ENCODE results near the gene SCAF1. TPM values are rescaled to one million over a fixed set of nuclear protein-coding genes. Genes with fewer than 3 reads are reported as not detected.

The SCAF1 gene
- total RNA-seq, 1 experiment from 2014 or later = 16.3 TPM

DNA sequence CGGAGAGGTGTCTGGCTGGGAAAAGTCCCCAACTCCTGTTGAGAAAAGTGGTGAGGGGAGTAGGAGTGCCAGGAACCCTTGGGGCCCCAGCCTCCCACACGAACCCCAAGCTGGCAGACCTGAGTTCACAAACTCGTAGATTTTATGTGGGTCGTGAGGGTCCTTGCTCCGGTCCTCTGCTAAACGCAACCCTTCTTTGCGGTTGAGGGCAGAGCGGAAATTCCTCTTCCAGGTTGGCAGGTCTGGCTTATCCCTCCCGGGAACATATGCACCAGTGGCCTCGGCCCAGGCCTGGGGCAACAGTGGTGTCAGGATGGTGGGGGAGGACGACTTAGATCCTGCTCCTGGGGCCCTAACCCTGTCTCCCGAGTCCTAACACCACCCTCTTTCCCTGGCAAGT is 21.2 kb downstream of the SCAF1 start:
- Histone ChIP-seq H3K36me3 (peaks cover 27% of the 10 kb centered on the region), H3K4me3 (no peak overlapping the region), H3K27ac (no peak overlapping the region), H3K4me1 (0 out of 2 replicates have a peak, but pooled peaks cover 3% of the 10 kb centered on the region), H3K9me3 (replicated peaks) (no peaks in the 10 kb centered on the region), H3K27me3 (no peaks in the 10 kb centered on the region)
- DNase-seq = no peak

DNA sequence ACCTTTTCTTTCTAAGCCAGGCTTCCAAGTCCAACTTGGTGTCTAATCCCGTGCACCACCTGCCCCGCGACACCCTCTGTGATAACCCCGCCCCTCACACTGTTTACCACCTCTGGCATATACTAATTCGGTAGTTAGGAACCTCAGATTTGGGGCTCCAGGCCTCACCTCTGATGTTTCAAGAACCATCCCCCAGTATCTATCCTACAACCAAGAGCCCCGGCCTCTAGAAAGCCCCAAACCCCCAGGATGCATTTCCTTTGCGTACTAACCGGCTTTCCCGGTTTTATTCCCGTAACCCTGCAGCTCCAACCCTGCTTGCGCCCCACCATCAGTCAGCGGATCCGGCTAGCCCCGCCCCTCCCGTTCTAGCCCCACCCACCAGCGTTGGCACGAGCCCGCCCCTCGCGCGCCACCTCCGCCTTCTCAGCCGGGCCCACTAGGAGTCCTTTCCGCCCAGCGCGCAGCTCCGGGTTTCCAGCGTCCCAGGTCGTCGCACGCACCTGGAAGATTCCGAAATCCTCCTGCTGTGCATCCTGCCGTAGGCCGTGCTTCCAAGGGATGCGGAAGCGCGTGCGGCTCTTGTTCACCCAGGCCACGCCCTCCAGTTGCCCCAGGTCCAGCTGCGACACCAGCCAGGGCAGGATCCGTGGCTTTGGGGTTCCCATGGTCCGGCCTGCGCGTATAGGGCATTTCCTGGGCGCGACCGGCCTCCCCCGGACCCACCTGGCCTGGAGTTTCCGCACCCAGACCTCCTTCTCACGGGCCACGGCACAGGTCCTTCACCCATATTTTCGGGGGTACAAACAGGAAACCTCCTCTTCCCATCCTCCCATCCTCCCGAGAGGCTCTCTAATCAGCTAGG is 22.4 kb downstream of the SCAF1 start:
- H3K4me3 ChIP-seq = peak overlapping the region; percentile 70
- no peaks in the 10 kb centered on the region for H3K27me3 ChIP-seq
- H3K4me1 ChIP-seq = 0 out of 2 replicates have a peak, but pooled peaks cover 3% of the 10 kb centered on the region
- peaks cover 18% of the 10 kb centered on the region for H3K36me3 ChIP-seq
- peak overlapping the region; percentile 26; the same call in 1 of the 2 replicates for H3K27ac ChIP-seq
- H3K9me3 ChIP-seq (replicated peaks) = no peaks in the 10 kb centered on the region
- peak; percentile 88 to 89 for DNase-seq

DNA sequence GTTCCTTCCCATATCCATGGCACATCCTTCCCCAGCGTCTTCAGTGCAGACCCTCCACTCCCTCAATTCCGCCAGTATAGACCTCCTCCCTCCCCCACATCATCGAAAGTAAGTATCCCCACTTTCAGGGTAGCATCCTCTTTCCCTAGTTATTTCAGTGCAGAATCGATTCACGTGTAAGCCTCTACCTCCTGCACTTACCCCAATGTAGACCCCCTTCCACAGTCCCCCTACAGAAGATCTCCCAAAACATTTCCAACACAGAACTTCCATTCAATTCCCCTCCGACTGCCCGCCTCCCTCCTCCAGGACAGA is 23.0 kb downstream of the SCAF1 start:
- H3K27me3 ChIP-seq = no peaks in the 10 kb centered on the region
- H3K4me1 ChIP-seq = 0 out of 2 replicates have a peak, but pooled peaks cover 3% of the 10 kb centered on the region
- peaks cover 12% of the 10 kb centered on the region for H3K36me3 ChIP-seq
- no peaks in the 10 kb centered on the region for H3K9me3 ChIP-seq (replicated peaks)
- peak overlapping the region; percentile 70 for H3K4me3 ChIP-seq
- H3K27ac ChIP-seq = peak overlapping the region; percentile 26; the same call in 1 of the 2 replicates
- no peak for DNase-seq

DNA sequence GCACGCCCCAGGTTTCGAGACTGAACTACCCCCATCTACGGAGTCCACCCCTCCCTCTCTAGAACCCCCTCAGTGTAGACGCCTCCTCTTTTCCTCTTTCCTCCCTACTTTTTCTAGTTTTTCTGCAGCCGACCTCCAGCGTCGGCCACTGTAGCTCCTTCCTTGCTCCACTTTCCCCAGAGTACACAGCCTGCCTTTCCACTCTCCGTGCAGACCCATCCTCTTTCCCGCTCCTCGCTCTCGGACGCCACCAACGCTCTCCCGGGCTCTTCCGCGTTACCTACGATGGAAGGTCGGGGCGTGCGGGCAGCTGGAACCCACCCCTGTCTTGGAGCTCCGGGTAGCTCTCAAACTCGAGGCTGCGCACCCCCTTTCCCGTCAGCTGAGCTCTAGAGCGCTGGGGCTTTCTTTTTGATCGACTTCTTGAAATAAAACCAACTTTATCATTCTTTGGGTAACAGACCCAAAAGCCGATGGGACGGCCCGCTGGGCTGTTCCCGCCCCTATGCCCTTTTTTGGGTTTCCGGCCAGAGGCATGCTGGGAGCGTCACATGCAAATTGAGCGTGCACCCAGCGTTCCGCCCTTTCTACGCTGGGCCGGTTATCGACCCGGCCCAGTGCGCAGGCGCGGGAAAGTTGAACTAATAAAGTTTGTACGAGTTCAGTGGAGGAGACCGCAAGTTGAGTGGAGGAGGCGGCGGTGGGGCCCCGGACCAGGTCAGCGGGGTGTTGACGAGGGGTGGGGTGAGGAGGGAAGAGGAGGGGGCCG is 23.5 kb downstream of the SCAF1 start, which contains the start of the genes BCL2L12 and IRF3:
Gene BCL2L12 (plus strand): TSS at position 583 of the 769 bp plus-strand sequence. CDS start 760 bp downstream, outside the sequence.
Gene IRF3 (minus strand): TSS at position 507 of the 769 bp plus-strand sequence. CDS start 1,019 bp downstream, outside the sequence.
- peak within 1 kb of the TSS; percentile 70 for H3K4me3 ChIP-seq
- H3K4me1 ChIP-seq = 0 out of 2 replicates have a peak, but pooled peaks cover 3% of the 10 kb centered on the region
- H3K27me3 ChIP-seq = no peaks in the 10 kb centered on the region
- H3K9me3 ChIP-seq (replicated peaks) = no peaks in the 10 kb centered on the region
- peaks cover 9% of the 10 kb centered on the region for H3K36me3 ChIP-seq
- H3K27ac ChIP-seq = peak within 1 kb of the TSS; percentile 26; the same call in 1 of the 2 replicates
- DNase-seq = peak; percentile 96 to 97

DNA sequence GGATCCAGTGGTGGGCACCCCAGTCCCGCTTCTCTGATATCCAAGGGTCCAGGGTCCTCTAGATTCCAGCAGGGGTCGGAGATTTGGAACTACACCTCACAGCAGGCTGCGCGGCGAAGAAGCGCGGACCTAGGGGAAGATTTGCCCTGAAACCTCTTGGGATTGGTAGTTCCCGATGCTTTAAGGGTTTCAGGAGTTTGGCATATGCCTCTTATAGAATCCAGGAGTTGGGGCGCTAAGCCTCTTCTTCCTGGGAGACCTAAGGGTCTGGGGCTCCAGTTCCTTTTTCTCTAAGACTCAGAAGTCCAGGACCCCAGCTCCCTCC is 24.1 kb downstream of the SCAF1 start:
- no peak for DNase-seq
- peak overlapping the region; percentile 26; the same call in 1 of the 2 replicates for H3K27ac ChIP-seq
- H3K4me3 ChIP-seq = peak overlapping the region; percentile 70
- H3K4me1 ChIP-seq = 0 out of 2 replicates have a peak, but pooled peaks cover 3% of the 10 kb centered on the region
- H3K9me3 ChIP-seq (replicated peaks) = no peaks in the 10 kb centered on the region
- peaks cover 8% of the 10 kb centered on the region for H3K36me3 ChIP-seq
- H3K27me3 ChIP-seq = no peaks in the 10 kb centered on the region

DNA sequence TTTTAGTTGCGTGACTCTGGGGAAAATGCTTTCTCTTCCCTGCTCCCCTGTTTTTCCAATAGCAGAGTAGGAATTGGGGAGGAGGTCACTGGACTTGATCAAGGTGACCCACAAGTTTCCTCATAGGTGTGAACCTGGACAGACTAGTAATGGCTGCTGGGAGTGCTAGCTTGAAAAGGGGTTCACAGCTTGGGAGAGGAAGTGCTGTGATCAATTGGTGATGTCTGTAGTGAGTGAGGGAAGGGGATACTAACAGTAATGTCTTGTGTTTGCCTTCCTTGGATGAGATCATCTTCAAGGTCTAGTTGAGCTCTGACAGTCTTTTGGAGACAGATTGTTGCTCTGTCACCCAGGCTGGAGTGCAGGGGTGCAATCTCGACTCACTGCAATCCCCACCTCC is 25.5 kb downstream of the SCAF1 start:
- Histone ChIP-seq H3K27me3 (no peaks in the 10 kb centered on the region), H3K36me3 (peaks cover 3% of the 10 kb centered on the region), H3K4me3 (no peak overlapping the region), H3K9me3 (replicated peaks) (no peaks in the 10 kb centered on the region), H3K4me1 (0 out of 2 replicates have a peak, but pooled peaks cover 3% of the 10 kb centered on the region), H3K27ac (no peak overlapping the region)
- no peak for DNase-seq

DNA sequence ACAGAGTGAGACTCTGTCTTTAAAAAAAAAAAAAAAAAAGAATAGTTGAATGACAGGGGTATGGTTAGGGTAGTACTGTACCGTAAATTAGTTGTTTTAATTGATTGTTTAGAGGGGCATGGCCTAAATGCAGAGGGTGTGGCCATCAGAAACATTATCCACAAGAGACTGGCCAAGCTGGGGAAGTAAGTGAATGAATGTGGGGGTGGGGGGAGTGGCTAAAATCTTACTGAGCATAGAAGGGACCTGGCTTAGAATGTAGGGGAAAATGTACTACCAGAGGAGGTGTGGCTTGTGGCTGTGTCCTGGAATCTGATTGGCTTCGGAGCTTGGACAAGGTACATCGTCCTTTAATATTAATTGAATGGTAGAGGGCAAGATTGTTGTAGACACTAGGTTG is 27.5 kb downstream of the SCAF1 start:
- H3K4me1 ChIP-seq = no peaks in the 10 kb centered on the region
- H3K36me3 ChIP-seq = peaks cover 3% of the 10 kb centered on the region
- no peak for DNase-seq
- H3K4me3 ChIP-seq = no peak overlapping the region
- no peaks in the 10 kb centered on the region for H3K27me3 ChIP-seq
- H3K27ac ChIP-seq = no peak overlapping the region
- H3K9me3 ChIP-seq (replicated peaks) = no peaks in the 10 kb centered on the region

DNA sequence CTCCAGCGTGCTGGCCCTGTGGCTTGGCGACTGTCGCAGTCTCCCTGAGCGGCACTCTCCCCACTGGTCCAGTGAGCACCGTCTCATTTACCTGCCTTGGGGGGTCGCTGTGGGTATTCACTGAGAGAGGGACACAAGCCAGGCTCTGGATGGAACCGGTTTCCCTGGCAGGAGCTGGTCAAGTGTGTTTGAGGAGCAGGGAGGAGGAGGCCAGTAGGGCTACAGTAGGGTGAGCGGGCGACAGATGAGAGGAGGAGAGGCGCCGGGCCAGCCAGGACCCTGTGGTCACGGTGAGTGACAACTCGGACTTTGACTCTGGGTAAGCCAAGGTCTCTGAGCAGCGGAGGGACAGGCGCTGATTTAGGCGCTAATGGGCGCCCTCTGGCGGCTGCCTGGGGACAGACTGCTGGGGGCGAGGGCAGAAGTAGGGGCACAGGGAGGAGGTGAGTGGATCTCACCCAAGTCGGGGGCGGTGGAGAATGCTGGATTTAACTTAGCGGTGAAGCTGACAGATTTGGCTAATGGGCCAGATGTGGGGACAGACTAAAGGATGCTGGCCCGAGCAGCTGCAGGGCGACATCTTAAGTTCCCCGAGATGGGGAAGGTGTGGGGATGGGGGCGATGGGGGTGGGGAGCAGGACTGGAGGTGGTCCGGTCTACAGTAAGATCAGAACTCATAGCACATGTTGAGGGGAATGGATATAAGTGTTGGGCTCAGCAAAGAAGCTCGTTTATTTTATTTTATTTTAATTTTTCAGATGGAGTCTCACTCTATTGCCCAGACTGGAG is 30.3 kb downstream of the SCAF1 start:
- no peaks in the 10 kb centered on the region for H3K9me3 ChIP-seq (replicated peaks)
- no peaks in the 10 kb centered on the region for H3K4me1 ChIP-seq
- H3K27me3 ChIP-seq = no peaks in the 10 kb centered on the region
- peaks cover 3% of the 10 kb centered on the region for H3K36me3 ChIP-seq
- H3K4me3 ChIP-seq = no peak overlapping the region
- no peak overlapping the region for H3K27ac ChIP-seq
- DNase-seq = peak; percentile 65 to 72

DNA sequence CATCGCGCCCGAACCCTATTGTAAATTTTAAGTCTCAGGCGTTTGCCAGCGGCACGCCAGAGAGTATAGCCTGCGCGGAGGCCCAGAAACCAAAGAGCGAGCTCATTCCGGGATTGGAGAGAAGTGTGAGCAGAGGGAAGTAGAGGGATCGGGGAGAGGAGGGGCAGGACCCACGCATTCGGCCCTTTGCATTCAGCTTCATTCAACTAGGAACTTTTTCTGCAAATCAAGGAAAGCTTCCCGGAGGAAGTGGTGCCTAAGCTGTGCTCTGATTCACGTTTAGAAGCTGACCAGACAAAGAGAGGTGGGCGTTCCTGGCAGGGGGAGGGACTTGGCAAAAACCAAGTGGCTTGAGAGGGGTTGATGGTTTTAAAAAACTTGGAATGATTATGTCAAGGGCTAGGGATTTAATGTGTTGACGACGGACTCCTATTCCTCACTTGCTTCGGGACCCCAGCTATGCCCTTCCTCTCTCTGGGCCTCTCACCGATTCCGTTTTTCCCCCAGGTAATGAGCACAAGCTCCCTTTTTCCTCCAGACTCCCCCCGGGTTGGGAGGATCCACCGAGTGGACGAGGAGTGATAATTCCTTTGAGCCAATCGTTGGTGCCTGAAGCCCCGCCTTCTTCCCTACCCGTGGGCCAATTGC is 34.3 kb downstream of the SCAF1 start:
- Histone ChIP-seq H3K4me3 (peak overlapping the region; percentile 94), H3K27me3 (no peaks in the 10 kb centered on the region), H3K27ac (peak overlapping the region; percentile 98), H3K9me3 (replicated peaks) (no peaks in the 10 kb centered on the region), H3K4me1 (peaks cover 18% of the 10 kb centered on the region), H3K36me3 (peaks cover 11% of the 10 kb centered on the region)
- peak in 1 of 2 experiments; percentile 84 for DNase-seq

DNA sequence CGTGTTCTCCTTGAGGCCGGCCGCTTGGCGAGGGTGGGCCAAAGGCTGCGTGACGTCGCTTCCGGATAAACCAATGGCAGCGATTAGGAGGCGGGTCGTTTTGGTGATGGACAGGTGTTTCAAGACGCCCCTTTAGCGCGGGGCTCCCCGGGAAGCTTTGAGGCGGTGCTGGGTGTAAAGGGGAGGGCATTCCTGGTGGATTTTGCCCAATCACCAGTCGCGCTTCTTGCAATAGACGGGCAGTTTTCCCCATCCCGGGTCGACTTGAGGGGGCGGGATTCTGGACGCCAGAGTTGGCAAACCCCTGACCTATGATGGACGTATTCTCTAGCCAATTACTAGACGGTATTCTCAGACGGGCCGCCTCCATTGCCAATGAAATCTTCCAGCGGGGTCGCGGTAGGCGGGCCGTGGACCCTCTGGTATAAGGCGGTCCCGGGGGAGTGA is 34.8 kb downstream of the SCAF1 start:
- no peaks in the 10 kb centered on the region for H3K9me3 ChIP-seq (replicated peaks)
- H3K4me1 ChIP-seq = peaks cover 18% of the 10 kb centered on the region
- H3K27me3 ChIP-seq = no peaks in the 10 kb centered on the region
- peak; percentile 100 for DNase-seq
- H3K36me3 ChIP-seq = peaks cover 16% of the 10 kb centered on the region
- H3K27ac ChIP-seq = peak overlapping the region; percentile 98
- peak overlapping the region; percentile 94 for H3K4me3 ChIP-seq

DNA sequence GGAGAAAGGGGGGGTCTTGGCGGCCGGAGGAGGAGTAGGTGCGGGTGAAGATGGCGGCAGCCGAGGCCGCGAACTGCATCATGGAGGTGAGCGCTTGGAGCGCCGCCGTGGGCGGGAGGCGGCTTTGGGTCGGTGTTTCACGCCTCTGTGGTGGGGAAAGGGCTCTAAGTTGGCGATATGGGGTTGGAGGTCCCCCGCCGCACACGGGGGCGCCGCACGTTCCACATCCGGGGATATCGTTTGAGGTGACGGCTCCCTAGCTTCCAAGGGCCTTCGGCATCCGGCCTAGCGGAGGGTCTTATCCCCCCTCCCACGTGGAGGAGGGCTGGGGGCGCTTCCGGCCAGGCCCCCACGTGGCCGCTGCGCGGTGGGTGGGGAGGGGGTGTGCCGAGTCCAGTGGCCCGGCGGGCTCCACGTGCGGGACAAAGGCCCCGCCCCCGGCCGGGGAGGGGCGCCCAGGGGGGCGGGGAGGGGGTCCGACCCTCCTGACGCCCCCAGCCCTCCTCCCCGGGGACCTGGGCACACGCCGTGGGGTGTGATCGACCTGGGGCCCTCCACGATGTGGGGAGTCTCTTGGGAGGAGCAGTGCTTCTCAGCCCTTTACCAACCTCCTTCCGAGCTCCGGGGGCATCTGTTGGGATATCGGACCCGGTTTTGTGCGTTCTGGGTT is 35.4 kb downstream of the SCAF1 start, which contains the start of gene PRMT1:
Gene PRMT1 (plus strand): TSS at position 41 of the 670 bp plus-strand sequence. CDS start 10 bp downstream, at position 51.
- Histone ChIP-seq H3K36me3 (peaks cover 22% of the 10 kb centered on the region), H3K9me3 (replicated peaks) (no peaks in the 10 kb centered on the region), H3K27me3 (no peaks in the 10 kb centered on the region), H3K27ac (peak within 1 kb of the TSS; percentile 98), H3K4me1 (peaks cover 18% of the 10 kb centered on the region), H3K4me3 (peak within 1 kb of the TSS; percentile 94)
- peak; percentile 67 to 68 for DNase-seq

DNA sequence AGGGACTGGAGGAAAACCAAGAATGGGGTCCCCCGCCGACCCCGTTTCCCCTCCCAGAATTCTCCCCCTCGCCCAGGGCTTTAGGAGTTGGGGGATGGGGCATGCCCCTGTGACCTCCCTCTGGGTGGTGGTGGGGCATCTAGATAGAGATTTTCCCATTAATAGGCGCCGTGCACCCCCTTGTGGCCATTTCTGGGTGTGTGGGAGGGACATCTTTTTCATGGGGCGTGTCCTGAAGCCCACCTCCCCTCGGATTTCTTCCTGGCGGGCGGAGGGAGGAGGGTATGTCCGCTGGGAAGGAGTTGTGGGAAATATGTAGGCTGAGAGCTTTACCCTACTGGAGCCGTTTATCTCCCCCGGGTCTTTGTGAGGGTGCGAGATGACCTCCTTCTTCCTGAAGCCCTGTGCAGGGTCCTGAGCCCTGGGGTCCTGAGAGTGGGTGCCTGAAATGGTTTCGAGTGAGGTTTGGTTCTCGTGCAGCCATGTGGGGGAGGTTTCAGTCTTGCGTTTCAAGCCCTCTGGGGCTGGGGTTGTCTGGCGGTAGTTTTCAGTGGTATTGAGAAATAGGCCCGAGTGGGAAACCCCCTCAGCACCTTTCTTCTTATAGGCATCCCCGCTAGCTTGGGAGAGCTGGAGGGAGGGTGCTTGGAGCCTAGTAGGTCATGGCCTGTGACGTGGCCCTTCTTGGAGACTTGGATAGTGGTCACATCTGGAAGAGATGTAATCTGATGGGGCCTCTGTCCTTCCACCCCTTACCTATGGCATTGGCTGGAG is 36.1 kb downstream of the SCAF1 start:
- H3K4me1 ChIP-seq = peaks cover 18% of the 10 kb centered on the region
- peak; percentile 87 to 93 for DNase-seq
- H3K27ac ChIP-seq = peak overlapping the region; percentile 98
- peaks cover 29% of the 10 kb centered on the region for H3K36me3 ChIP-seq
- no peaks in the 10 kb centered on the region for H3K9me3 ChIP-seq (replicated peaks)
- peak overlapping the region; percentile 94 for H3K4me3 ChIP-seq
- H3K27me3 ChIP-seq = no peaks in the 10 kb centered on the region
